Measurements from ENCODE around the gene TOB2. TPM values are rescaled to one million over a fixed set of nuclear protein-coding genes. Genes with fewer than 3 reads are reported as not detected.

Gene TOB2
- total RNA-seq, 1 donor from 2014 or later, result 55.8 TPM

DNA sequence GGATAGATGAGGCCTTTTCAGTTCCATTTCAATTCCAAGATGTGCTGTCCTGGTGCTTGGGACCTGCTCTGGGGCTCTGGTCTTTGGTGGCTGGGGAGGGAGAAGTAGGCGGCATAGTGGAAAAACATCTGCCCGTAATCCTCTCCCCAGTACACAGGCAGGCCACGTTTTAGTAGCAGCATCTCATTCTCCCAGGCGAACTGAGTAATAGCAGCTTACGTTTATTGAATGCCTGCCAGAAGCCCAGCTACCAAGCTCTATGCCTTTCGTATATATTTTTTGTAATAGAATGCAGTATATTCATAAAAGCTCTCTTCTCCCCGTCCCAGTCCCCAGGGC is 33.8 kb upstream of the TOB2 start:
- H3K4me1 ChIP-seq, result peaks cover 25 to 47% of the 10 kb centered on the region in 2 donors
- peak overlapping the region; percentile 76 to 85 for H3K27ac ChIP-seq
- intact Hi-C loops (cut with DNase I), result loop anchor here (2.0 to 5.0 kb wide), 4 partner anchors 24 to 70 kb away; partner anchors contain the start of gene TOB2
- TF ChIP-seq, protein P1, sequence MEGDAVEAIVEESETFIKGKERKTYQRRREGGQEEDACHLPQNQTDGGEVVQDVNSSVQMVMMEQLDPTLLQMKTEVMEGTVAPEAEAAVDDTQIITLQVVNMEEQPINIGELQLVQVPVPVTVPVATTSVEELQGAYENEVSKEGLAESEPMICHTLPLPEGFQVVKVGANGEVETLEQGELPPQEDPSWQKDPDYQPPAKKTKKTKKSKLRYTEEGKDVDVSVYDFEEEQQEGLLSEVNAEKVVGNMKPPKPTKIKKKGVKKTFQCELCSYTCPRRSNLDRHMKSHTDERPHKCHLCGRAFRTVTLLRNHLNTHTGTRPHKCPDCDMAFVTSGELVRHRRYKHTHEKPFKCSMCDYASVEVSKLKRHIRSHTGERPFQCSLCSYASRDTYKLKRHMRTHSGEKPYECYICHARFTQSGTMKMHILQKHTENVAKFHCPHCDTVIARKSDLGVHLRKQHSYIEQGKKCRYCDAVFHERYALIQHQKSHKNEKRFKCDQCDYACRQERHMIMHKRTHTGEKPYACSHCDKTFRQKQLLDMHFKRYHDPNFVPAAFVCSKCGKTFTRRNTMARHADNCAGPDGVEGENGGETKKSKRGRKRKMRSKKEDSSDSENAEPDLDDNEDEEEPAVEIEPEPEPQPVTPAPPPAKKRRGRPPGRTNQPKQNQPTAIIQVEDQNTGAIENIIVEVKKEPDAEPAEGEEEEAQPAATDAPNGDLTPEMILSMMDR (IDR thresholded peaks at IDR 0.05), result no peak
- no peaks in the 10 kb centered on the region for H3K9me3 ChIP-seq
- no peak overlapping the region for H3K4me3 ChIP-seq
- no peak for DNase-seq (ENCODE audit: low spot score in 2 of 2)
- no peaks in the 10 kb centered on the region for H3K27me3 ChIP-seq
- no peaks in the 10 kb centered on the region for H3K36me3 ChIP-seq

DNA sequence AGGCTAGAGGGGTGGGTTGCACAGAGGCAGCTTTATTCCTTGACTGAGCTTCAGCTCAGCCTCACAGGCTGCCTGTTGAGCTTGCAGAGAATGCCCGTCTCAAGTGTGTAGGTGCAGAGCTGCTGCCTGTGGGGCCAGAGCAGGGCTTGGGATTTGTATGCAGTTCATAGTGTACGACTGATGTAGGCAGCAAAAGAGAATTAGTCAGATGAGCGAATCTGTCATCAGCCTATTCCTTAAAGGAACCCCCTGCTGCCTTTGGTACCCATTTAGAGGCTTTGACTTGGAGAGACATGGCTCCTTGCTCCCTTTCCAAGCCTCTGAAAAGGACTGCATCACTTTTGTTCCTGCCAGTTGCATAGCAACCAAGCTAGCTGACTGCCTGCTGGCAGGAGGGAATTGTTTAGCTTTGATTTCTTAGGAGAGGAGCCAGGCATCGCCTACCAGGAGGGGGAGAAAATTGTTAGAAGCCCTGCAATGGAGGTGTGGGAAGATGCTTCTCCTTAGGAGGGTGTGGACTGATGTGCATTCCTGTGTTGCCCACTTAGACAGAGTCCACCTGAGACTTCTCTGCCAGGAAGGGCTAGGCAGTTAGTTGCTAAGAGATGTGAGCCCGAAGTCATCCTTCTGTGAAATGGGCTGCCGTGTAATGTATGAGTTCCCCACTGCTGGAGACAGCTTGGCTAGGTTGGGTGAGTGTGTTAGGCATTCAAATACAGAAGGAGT is 33.2 kb upstream of the TOB2 start:
- peak overlapping the region; percentile 76 to 85 for H3K27ac ChIP-seq
- TF ChIP-seq, protein P1 (IDR thresholded peaks at IDR 0.05), result no peak
- no peaks in the 10 kb centered on the region for H3K9me3 ChIP-seq
- no peak overlapping the region for H3K4me3 ChIP-seq
- no peaks in the 10 kb centered on the region for H3K36me3 ChIP-seq
- H3K27me3 ChIP-seq, result no peaks in the 10 kb centered on the region
- intact Hi-C loops (cut with DNase I), result loop anchor here (2.0 to 5.0 kb wide), 4 partner anchors 25 to 69 kb away; partner anchors contain the start of gene TOB2
- peaks cover 25 to 47% of the 10 kb centered on the region in 2 donors for H3K4me1 ChIP-seq
- peak in 1 of 2 donors; percentile 68 for DNase-seq (ENCODE audit: low spot score in 2 of 2)

DNA sequence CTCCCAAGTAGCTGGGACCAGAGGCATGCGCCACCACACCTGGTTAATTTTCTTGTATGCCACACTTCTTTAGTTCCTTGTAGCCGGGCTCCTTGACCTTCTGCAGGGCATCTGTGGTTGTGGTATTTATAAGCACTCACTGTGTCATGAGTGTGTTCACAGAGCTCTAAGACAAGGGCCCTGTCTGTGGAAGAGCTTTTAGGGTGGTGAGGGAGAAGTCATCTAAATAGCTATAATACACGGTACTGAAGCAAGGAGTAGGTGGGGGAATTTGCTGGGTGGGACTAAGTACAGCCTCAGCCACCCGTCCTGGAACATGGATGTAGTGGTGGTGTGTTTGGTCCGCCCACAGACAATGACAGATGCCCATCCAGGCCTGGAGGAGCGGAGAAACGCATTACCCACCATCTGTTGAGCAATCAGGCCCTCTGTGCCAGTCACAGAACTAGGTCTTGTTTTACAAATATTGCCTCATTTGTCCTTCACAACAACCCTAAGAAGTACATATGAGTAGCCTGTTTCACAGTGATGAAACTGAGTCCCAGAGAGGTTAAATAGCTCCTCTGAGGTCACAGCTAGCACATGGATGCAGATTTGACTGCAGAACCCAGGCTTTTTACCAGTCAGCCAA is 32.4 kb upstream of the TOB2 start:
- H3K9me3 ChIP-seq, result no peaks in the 10 kb centered on the region
- DNase-seq (ENCODE audit: low spot score in 2 of 2), result peak in 1 of 2 donors; percentile 68
- no peaks in the 10 kb centered on the region for H3K27me3 ChIP-seq
- H3K4me3 ChIP-seq, result no peak overlapping the region
- TF ChIP-seq, protein P1 (IDR thresholded peaks at IDR 0.05), result no peak
- intact Hi-C loops (cut with DNase I), result no loop called here
- peak overlapping the region; percentile 76 to 85 for H3K27ac ChIP-seq
- H3K4me1 ChIP-seq, result peaks cover 25 to 47% of the 10 kb centered on the region in 2 donors
- H3K36me3 ChIP-seq, result no peaks in the 10 kb centered on the region

DNA sequence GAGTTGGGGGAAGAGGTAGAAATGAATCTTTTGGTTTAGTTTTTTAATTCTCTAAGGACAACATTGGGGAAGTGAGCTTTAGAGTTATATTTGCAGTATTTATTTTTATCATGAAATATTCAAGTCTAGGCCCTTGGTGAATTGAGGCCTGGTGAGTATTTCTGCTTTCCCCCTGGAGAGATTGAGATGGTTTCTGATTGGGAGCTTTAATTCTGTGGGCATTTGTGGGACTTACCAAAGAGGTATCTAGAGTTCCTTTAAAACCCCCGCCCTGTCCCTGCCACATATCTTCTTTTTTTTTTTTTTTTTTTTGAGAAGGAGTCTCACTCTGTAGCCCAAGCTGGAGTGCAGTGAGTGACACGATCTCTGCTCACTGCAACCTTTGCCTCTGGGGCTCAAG is 31.9 kb upstream of the TOB2 start:
- Histone ChIP-seq H3K27ac (peak overlapping the region in 1 of 2 donors; percentile 12), H3K4me3 (no peak overlapping the region), H3K4me1 (peaks cover 23 to 43% of the 10 kb centered on the region in 2 donors), H3K9me3 (no peaks in the 10 kb centered on the region), H3K36me3 (no peaks in the 10 kb centered on the region), H3K27me3 (no peaks in the 10 kb centered on the region)
- DNase-seq (ENCODE audit: low spot score in 2 of 2), result no peak
- TF ChIP-seq, protein P1 (IDR thresholded peaks at IDR 0.05), result no peak
- intact Hi-C loops (cut with DNase I), result no loop called here

DNA sequence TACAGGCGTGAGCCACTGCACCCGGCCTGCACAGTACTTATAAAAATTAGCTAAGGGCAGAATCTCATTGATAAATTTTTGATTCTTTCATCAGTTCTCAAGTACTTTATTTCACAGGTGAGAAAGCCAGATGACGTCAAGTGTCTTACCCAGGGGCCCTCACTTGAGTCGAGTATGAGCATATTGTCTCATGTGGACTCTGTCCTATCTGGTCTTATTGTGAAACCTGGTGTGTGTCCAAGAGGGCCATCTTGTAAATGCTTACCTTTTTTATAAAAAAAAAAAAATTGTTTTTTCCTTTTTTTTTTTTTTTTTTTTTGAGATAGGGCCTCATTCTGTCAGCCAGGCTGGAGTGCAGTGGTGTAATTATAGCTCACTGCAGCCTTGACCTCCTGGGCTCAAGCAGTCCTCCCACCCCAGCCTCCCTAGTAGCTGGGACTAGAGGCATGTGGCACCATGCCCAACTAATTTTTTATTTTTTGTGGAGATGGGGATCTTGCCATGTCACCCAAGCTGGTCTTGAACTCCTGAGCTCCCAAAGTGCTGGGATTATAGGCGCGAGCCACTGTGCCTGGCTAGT is 28.4 kb upstream of the TOB2 start:
- Histone ChIP-seq H3K27ac (no peak overlapping the region), H3K9me3 (no peaks in the 10 kb centered on the region), H3K4me1 (peaks cover 0 to 13% of the 10 kb centered on the region in 2 donors), H3K27me3 (no peaks in the 10 kb centered on the region), H3K4me3 (no peak overlapping the region), H3K36me3 (no peaks in the 10 kb centered on the region)
- no peak for DNase-seq (ENCODE audit: low spot score in 2 of 2)
- intact Hi-C loops (cut with DNase I), result no loop called here
- TF ChIP-seq, protein P1 (IDR thresholded peaks at IDR 0.05), result no peak
